SU-DHL-6 (cell line): ENCODE measurements around the gene GNAQ.

Experiments
- CTCF ChIP-seq: fragments of 200-600 bp; sonication (generic); IDR thresholded peaks from one replicate; pipeline ENCODE4 v1.5.1; 2017; ENCODE audit warnings: antibody characterized with exemption, mild to moderate bottlenecking, low read length, moderate library complexity; ENCODE audit not compliant: insufficient read depth, poor library complexity, severe bottlenecking
- EZH2phosphoT487 ChIP-seq: fragments of 200-600 bp; sonication (generic), shearing (Covaris generic); conservative IDR thresholded peaks from 2 replicates; pipeline ENCODE4 v1.6.1; 2018; ENCODE audit warnings: mild to moderate bottlenecking, antibody characterized with exemption, low read length, moderate library complexity, mixed read lengths

- no peak for TF ChIP-seq CTCF
- no peak for TF ChIP-seq EZH2phosphoT487
These were observed 41.7 kb downstream of the GNAQ start for GRCh38 chr9:77989909-77990308.
